ENCODE measurements around the gene TRAF3. TPM values are rescaled to one million over a fixed set of nuclear protein-coding genes. Genes with fewer than 3 reads are reported as not detected.

TRAF3 gene
- total RNA-seq, 1 experiment from 2014 or later: 49.3 TPM

DNA sequence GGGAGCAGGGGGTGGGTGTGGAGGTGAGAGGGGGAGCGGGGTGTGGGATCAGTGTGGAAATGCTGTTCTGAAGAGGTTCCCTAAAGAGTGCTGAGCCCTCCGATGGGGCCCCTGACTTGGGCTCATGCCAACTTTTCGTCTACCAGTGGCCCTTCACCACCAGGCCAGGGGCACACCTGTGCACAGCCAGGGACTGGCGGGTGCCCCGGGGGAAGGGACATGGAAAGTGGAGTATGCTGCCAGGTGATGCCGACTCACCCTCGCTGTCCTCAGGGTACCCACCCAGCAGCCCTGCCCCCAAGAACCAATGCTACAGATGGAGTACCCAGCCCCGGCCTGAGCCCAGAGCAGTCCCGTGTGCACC, 171.4 kb downstream of the TRAF3 start:
- Histone ChIP-seq H3K9me3 (ENCODE audit: low read depth, low read length, poor library complexity, severe bottlenecking) (no peaks in the 10 kb centered on the region), H3K27ac (ENCODE audit: low read depth, low read length, poor library complexity, severe bottlenecking) (no peak overlapping the region), H3K36me3 (ENCODE audit: insufficient read depth, low read length, poor library complexity, severe bottlenecking) (peaks cover 64% of the 10 kb centered on the region), H3K27me3 (replicated peaks; ENCODE audit: insufficient read depth, low read depth, low read length, poor library complexity) (no peaks in the 10 kb centered on the region), H3K4me1 (ENCODE audit: insufficient read depth, low read length, poor library complexity, severe bottlenecking) (peaks cover 20% of the 10 kb centered on the region), H3K4me3 (ENCODE audit: low read depth, low read length, poor library complexity, severe bottlenecking) (no peak overlapping the region)
- DNase-seq (ENCODE audit: low spot score): no peak
- TF ChIP-seq EZH2 (IDR thresholded peaks at IDR 0.05; ENCODE audit: borderline replicate concordance, low read depth, low read length, poor library complexity, severe bottlenecking): no peak
- TF ChIP-seq, protein P1, sequence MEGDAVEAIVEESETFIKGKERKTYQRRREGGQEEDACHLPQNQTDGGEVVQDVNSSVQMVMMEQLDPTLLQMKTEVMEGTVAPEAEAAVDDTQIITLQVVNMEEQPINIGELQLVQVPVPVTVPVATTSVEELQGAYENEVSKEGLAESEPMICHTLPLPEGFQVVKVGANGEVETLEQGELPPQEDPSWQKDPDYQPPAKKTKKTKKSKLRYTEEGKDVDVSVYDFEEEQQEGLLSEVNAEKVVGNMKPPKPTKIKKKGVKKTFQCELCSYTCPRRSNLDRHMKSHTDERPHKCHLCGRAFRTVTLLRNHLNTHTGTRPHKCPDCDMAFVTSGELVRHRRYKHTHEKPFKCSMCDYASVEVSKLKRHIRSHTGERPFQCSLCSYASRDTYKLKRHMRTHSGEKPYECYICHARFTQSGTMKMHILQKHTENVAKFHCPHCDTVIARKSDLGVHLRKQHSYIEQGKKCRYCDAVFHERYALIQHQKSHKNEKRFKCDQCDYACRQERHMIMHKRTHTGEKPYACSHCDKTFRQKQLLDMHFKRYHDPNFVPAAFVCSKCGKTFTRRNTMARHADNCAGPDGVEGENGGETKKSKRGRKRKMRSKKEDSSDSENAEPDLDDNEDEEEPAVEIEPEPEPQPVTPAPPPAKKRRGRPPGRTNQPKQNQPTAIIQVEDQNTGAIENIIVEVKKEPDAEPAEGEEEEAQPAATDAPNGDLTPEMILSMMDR (conservative IDR thresholded peaks at IDR 0.05; ENCODE audit: low read depth, low read length): no peak
- intact Hi-C loops (cut with micrococcal nuclease; ENCODE audit: unreplicated experiment): no loop called here
- no TSS peak for BruUV-seq (replicated peaks)
- POLR2A ChIA-PET (ENCODE audit: low non-redundant PET): no interaction called here
- CTCF ChIA-PET: no interaction called here

DNA sequence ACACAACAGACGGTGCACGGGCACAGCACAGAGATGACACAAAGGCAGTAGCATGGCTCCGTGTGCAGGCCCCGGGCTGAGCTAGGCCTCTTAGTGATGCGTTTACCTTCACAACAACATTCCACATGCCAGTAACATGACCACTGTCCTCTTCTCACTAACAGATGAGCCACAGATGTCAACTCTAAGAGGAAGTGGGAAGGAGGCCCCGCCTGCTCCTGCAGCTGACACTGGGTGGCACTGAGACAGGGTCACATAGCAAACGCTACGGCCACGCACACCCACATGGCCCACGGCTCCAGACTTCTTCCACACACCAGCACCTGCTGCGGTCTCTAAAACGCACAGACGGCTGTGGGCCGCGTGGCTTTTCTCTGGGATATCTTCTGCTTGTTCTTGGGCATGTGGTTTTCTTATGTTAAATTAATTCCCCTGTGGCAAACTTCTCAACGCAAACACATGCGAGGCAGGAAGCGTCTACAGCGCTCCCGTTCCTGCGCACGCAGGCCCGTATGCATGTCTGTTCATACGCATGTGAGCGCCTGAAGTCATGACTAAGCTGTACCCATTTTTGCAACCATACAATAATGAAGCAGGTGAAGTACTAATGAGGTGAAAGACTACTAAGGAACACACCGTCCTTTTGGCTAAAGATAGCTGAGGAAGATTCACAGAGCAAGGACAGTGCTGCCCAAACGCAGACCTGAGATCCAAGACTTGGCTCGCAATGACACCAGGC, 172.0 kb downstream of the TRAF3 start:
- intact Hi-C loops (cut with micrococcal nuclease; ENCODE audit: unreplicated experiment): no loop called here
- ChIA-PET CTCF (no interaction called here), POLR2A (ENCODE audit: low non-redundant PET) (no interaction called here)
- BruUV-seq (replicated peaks): no TSS peak
- TF ChIP-seq, protein P1 (conservative IDR thresholded peaks at IDR 0.05; ENCODE audit: low read depth, low read length): no peak
- TF ChIP-seq EZH2 (IDR thresholded peaks at IDR 0.05; ENCODE audit: borderline replicate concordance, low read depth, low read length, poor library complexity, severe bottlenecking): no peak
- no peaks in the 10 kb centered on the region for H3K9me3 ChIP-seq (ENCODE audit: low read depth, low read length, poor library complexity, severe bottlenecking)
- peaks cover 60% of the 10 kb centered on the region for H3K36me3 ChIP-seq (ENCODE audit: insufficient read depth, low read length, poor library complexity, severe bottlenecking)
- H3K27me3 ChIP-seq (replicated peaks; ENCODE audit: insufficient read depth, low read depth, low read length, poor library complexity): no peaks in the 10 kb centered on the region
- no peak overlapping the region for H3K4me3 ChIP-seq (ENCODE audit: low read depth, low read length, poor library complexity, severe bottlenecking)
- no peak overlapping the region for H3K27ac ChIP-seq (ENCODE audit: low read depth, low read length, poor library complexity, severe bottlenecking)
- peaks cover 20% of the 10 kb centered on the region for H3K4me1 ChIP-seq (ENCODE audit: insufficient read depth, low read length, poor library complexity, severe bottlenecking)
- no peak for DNase-seq (ENCODE audit: low spot score)

DNA sequence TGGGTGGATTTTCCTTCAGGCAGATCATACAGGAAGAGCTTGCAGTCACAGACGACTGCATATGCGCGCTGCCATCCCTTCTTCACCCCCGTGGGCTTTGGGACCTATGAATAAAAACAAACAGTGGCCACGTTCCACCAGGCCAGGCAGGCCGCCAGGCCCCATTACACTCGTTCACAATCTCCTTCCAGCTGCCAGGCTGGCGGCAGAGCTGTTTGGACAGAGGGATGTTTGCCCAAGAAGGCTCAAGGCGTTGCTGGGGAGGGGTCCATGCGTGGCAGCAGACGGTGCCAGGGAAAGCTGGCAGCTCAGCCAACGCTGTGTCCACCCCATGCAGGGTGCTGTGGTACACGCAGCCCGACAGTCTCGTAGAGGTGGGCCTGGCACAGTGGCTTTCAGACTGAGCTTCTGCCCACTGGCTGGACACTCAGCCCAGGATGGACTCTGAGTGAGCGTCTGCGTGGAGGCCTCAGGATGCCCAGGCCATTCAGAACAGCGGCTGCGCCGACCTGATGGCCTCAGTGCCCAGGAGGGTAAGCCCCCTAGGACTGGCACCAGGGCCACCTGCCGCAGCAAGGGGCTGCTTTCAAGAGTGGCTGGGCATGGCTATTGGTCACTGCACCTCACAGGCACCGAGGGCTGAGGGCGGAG, 172.7 kb downstream of the TRAF3 start:
- TF ChIP-seq, protein P1 (conservative IDR thresholded peaks at IDR 0.05; ENCODE audit: low read depth, low read length): no peak
- no peak for TF ChIP-seq EZH2 (IDR thresholded peaks at IDR 0.05; ENCODE audit: borderline replicate concordance, low read depth, low read length, poor library complexity, severe bottlenecking)
- Histone ChIP-seq H3K27ac (ENCODE audit: low read depth, low read length, poor library complexity, severe bottlenecking) (no peak overlapping the region), H3K36me3 (ENCODE audit: insufficient read depth, low read length, poor library complexity, severe bottlenecking) (peaks cover 64% of the 10 kb centered on the region), H3K9me3 (ENCODE audit: low read depth, low read length, poor library complexity, severe bottlenecking) (no peaks in the 10 kb centered on the region), H3K27me3 (replicated peaks; ENCODE audit: insufficient read depth, low read depth, low read length, poor library complexity) (no peaks in the 10 kb centered on the region), H3K4me3 (ENCODE audit: low read depth, low read length, poor library complexity, severe bottlenecking) (no peak overlapping the region), H3K4me1 (ENCODE audit: insufficient read depth, low read length, poor library complexity, severe bottlenecking) (peaks cover 20% of the 10 kb centered on the region)
- BruUV-seq (replicated peaks): no TSS peak
- no peak for DNase-seq (ENCODE audit: low spot score)
- CTCF ChIA-PET: interaction anchor here (0.6 kb wide), 1 partner anchor 129 kb away, joined by 6 read pairs; no protein-coding TSS in a partner anchor
- POLR2A ChIA-PET (ENCODE audit: low non-redundant PET): no interaction called here
- intact Hi-C loops (cut with micrococcal nuclease; ENCODE audit: unreplicated experiment): no loop called here

Measured in A673 (cell line).